Measurements from ENCODE around the gene PATJ.
"Not testable (repeated sequence)": the region's sequence is repeated elsewhere in the genome, so short reads cannot be mapped to it uniquely, and the experiment has no call there.

Gene PATJ

GRCh38 chr1:62210960-62211359 lies 468.7 kb downstream of the PATJ start:
- DNase-seq (ENCODE audit: low spot score) = no peak

- DNase-seq (ENCODE audit: low spot score) = no peak
Measured at GRCh38 chr1:62212411-62212810, 470.1 kb downstream of the PATJ start.

- no peak for DNase-seq (ENCODE audit: low spot score)
Measured at GRCh38 chr1:62213075-62213914, 471.0 kb downstream of the PATJ start.

- no peak for DNase-seq (ENCODE audit: low spot score)
Measured at GRCh38 chr1:62218604-62219003, 476.3 kb downstream of the PATJ start.

- DNase-seq (ENCODE audit: low spot score) = not testable (repeated sequence)
Measured at GRCh38 chr1:62220456-62220855, 478.2 kb downstream of the PATJ start.

GRCh38 chr1:62221171-62221570 lies 478.9 kb downstream of the PATJ start:
- no peak for DNase-seq (ENCODE audit: low spot score)

- no peak for DNase-seq (ENCODE audit: low spot score)
Measured at GRCh38 chr1:62222321-62222720, 480.0 kb downstream of the PATJ start.

GRCh38 chr1:62224182-62224581 lies 481.9 kb downstream of the PATJ start:
- DNase-seq (ENCODE audit: low spot score) = no peak

- no peak for DNase-seq (ENCODE audit: low spot score)
Measured at GRCh38 chr1:62227496-62227895, 485.2 kb downstream of the PATJ start.

Data from D341Med (cell line).